ENCODE data around the gene AJM1. TPM values are rescaled to one million over a fixed set of nuclear protein-coding genes. Genes with fewer than 3 reads are reported as not detected.
"Not testable (repeated sequence)": the region's sequence is repeated elsewhere in the genome, so short reads cannot be mapped to it uniquely, and the experiment has no call there.

The AJM1 gene
- total RNA-seq, 4 donors from 2014 or later = 0.72 to 2.5 (median 0.78) TPM

DNA sequence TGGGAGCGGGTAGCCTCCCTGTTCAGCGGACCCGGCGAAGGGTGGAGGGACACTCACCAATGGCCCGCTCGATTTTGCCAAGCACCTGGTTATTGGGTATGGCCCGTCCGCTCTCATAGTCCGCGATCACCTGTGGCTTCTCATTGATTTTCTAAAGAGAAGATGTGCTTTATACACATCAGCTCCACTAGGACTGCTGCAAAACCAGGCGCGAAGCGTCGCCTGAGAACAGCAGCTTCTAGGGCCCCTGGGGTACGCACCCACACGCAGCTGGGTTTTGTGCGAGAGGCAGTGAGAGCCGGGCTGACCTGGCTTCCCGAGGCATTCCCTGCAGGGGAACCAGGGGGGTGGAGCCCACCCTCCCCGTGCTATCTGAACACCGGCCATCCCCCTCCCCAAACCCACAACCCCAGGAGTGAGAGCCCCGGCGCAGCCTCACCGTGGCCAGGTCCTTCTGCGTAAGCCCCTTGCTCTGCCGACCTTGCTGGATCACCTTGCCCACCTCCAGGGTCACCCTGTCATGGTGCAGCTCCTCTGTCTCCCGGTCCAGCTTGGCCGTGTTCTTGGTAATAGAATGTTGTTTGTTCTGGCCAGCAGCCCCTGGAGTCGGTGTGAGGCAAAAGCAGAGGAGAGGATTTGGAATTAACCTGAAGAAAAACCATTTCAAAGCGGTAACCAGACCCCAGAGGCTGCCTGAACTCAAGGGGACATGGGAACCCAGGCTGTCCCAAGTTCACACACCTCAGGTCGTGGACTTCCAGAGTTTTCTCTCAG lies 20.8 kb downstream of the AJM1 start:
- TF ChIP-seq CTCF (IDR thresholded peaks at IDR 0.05) = no peak
- DNase-seq (ENCODE audit: low spot score) = no peak
- ATAC-seq (ENCODE audit: low FRiP score) = no peak

DNA sequence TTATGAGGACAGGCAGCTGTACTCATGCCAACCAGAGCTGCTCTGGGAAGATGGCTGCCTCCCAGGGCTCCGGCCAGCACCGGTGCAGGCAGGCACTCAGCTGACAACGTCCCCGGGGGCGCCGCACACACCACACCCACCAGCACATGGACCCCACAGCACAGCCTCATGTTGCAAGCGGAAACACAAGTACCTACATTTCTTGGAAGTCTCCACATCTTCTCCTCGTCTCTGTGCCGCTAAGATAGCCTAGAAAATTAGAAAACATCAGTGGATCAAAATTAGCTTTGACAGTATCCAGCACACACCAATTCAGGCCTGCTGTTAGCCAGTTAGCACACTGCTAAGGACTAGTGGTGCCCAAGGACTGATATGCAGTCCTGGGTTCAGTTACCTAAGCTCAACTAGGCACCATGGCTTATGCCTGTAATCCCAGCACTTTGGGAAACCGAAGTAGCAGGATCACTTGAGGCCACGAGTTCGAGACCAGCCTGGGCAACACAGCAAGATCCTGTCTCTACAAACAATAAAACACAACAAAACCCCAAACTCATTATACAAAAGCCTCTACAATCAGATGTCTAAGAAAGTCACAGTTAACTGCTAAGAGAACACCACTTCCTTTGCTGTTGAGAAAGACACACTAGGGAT lies 21.5 kb downstream of the AJM1 start:
- TF ChIP-seq CTCF (IDR thresholded peaks at IDR 0.05) = no peak
- ATAC-seq (ENCODE audit: low FRiP score) = no peak
- no peak for DNase-seq (ENCODE audit: low spot score)

DNA sequence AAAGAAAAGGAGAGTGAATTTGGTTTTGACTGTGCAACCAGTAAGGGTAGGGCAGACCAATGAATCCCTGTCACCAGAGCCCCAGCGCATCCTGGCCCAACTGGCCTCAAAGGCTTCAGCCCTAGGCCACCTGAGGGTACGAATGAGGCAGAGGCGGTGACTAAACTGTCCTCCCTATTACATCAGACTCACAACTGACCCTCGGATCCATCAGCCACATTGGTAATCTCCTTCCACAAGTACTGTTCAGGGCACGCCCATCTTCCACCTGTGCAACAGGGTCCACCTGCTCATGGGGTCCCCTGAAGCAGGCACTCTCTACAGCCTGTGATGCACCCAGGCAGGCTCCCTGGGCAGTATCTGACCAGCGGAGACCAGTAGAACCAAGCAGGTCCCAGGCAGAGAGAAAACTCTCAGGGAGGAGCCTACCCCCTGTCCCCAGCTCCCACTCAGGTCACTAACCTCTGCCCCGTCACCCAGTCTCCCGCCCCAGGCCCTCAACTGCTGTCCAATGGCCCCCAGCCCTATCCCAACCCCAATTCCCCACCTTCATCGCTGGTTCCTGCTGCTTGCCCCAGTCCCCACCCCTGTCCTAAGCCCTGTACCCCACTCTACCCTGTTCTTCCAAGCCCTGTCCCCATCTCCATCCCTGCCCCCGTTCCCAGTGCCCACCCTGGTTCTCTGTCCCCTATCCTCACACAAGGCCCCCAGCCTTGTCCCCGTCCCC lies 22.9 kb downstream of the AJM1 start:
- DNase-seq (ENCODE audit: low spot score) = no peak
- no peak for TF ChIP-seq CTCF (IDR thresholded peaks at IDR 0.05)
- ATAC-seq (ENCODE audit: low FRiP score) = no peak

DNA sequence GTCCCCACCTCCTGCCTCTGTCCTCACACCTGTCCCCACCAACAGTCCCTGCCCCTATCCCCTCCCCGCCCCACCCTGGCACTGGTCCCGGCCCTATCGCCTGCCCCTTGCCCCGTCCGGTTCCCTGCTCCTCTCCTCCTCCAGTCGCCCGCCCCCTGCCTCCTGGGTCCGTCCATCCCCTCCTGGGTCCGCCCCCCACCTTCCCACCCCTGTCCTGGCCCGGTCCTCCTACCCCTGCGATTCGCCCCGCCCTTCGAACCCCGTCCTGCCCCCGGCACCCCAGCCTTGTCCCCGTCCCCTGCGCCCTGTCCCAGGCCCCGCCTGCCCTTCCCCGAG lies 23.5 kb downstream of the AJM1 start:
- ATAC-seq (ENCODE audit: low FRiP score) (no peak), DNase-seq (ENCODE audit: low spot score) (no peak)
- no peak for TF ChIP-seq CTCF (IDR thresholded peaks at IDR 0.05)

DNA sequence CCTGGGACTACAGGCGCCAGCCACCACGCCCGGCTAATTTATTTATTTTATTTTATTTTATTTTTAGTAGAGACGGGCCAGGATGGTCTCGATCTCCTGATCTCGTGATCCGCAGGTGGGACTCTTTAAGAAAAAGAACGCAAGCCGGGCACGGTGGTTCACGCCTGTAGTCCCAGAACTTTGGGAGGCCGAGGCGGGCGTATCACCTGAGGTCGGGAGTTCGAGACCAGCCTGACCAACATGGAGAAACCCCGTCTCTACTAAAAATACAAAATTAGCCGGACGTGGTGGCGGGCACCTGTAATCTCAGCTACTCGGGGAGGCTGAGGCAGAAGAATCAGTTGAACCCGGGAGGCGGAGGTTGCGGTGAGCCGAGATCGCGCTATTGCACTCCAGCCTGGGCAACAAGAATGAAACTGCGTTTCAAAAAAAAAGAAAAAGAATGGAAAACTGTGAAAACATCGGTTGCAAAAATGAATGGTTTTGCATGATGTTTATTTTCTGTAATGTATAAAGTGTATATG lies 24.7 kb downstream of the AJM1 start:
- not testable (repeated sequence) for ATAC-seq (ENCODE audit: low FRiP score); DNase-seq (ENCODE audit: low spot score)

DNA sequence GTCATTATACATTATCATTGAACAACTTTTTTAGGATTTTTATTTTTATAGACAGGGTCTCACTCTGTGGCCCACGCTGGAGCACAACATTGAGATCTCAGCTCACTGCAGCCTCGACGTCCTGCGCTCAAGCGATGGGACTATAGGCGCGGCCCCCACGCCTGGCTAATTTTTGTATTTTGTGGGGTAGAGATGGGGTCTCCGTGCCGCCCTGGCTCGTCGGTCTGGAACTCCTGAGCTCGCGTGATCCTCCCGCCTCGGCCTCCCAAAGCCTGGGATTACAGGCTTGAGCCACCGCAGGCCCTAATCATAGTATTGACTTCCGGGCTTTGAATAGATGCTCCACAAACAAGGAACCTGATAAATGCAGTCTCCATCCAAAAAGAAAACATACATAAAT lies 25.2 kb downstream of the AJM1 start:
- no peak for TF ChIP-seq CTCF (IDR thresholded peaks at IDR 0.05)
- DNase-seq (ENCODE audit: low spot score) = no peak
- no peak for ATAC-seq (ENCODE audit: low FRiP score)

- no peak for TF ChIP-seq CTCF (IDR thresholded peaks at IDR 0.05)
- ATAC-seq (ENCODE audit: low FRiP score) = no peak
Measured at GRCh38 chr9:136867917-136868316, 25.6 kb downstream of the AJM1 start.

More at GRCh38 chr9:136867917-136868316, 25.6 kb downstream of the AJM1 start:
- DNase-seq (ENCODE audit: low spot score) = no peak
